ENCODE results near the gene PITPNM1.

The PITPNM1 gene

GRCh38 chr11:67543585-67543984 lies 38.4 kb upstream of the PITPNM1 start:
- ChIA-PET POLR2A (ENCODE audit: low non-redundant PET) (no interaction called here), CTCF (no interaction called here)
- no peak for TF ChIP-seq CTCF (conservative IDR thresholded peaks at IDR 0.05; ENCODE audit: low read depth)
- peak overlapping the region; percentile 45; the same call in 1 of the 2 replicates for H3K27ac ChIP-seq
- no peak for DNase-seq (ENCODE audit: low spot score)

- no peak for TF ChIP-seq CTCF (conservative IDR thresholded peaks at IDR 0.05; ENCODE audit: low read depth)
- ChIA-PET CTCF (no interaction called here), POLR2A (ENCODE audit: low non-redundant PET) (no interaction called here)
- DNase-seq (ENCODE audit: low spot score): no peak
- no peak overlapping the region for H3K27ac ChIP-seq
These were observed 37.8 kb upstream of the PITPNM1 start for GRCh38 chr11:67542971-67543370.

- ChIA-PET POLR2A (ENCODE audit: low non-redundant PET) (no interaction called here), CTCF (no interaction called here)
- no peak for TF ChIP-seq CTCF (conservative IDR thresholded peaks at IDR 0.05; ENCODE audit: low read depth)
These were observed 37.0 kb upstream of the PITPNM1 start for GRCh38 chr11:67542169-67542568.

GRCh38 chr11:67541198-67541597 lies 36.0 kb upstream of the PITPNM1 start:
- TF ChIP-seq CTCF (conservative IDR thresholded peaks at IDR 0.05; ENCODE audit: low read depth): no peak
- CTCF ChIA-PET: interaction anchor here (0.6 to 0.9 kb wide), 2 partner anchors 31 to 1882 kb away, joined by 3 to 4 read pairs; no protein-coding TSS in a partner anchor
- H3K27ac ChIP-seq: no peak overlapping the region
- DNase-seq (ENCODE audit: low spot score): no peak
- POLR2A ChIA-PET (ENCODE audit: low non-redundant PET): no interaction called here

More at GRCh38 chr11:67542169-67542568, 37.0 kb upstream of the PITPNM1 start:
- no peak overlapping the region for H3K27ac ChIP-seq
- no peak for DNase-seq (ENCODE audit: low spot score)

- POLR2A ChIA-PET (ENCODE audit: low non-redundant PET): no interaction called here
- TF ChIP-seq CTCF (conservative IDR thresholded peaks at IDR 0.05; ENCODE audit: low read depth): no peak
- CTCF ChIA-PET: interaction anchor here (0.5 kb wide), 1 partner anchor 166 kb away, joined by 3 read pairs; the partner anchor contains the start of gene CLCF1
- no peak overlapping the region for H3K27ac ChIP-seq
- no peak for DNase-seq (ENCODE audit: low spot score)
These were observed 34.4 kb upstream of the PITPNM1 start for GRCh38 chr11:67539550-67539949.

GRCh38 chr11:67538823-67539505 lies 33.8 kb upstream of the PITPNM1 start:
- ChIA-PET CTCF (interaction anchor here (0.5 kb wide), 1 partner anchor 165 kb away, joined by 3 read pairs; the partner anchor contains the start of gene CLCF1), POLR2A (ENCODE audit: low non-redundant PET) (no interaction called here)
- no peak overlapping the region for H3K27ac ChIP-seq
- no peak for TF ChIP-seq CTCF (conservative IDR thresholded peaks at IDR 0.05; ENCODE audit: low read depth)
- DNase-seq (ENCODE audit: low spot score): no peak

All from RWPE1 (cell line).